Hematopoietic multipotent progenitor cell (in vitro differentiated cells): ENCODE measurements around the gene ATP5F1E. TPM values are rescaled to one million over a fixed set of nuclear protein-coding genes. Genes with fewer than 3 reads are reported as not detected.

Source experiments
- DNase-seq, 3 donors: peaks; one replicate each; pipeline ENCODE4 v3.0.0-alpha.2; 2011 to 2015; ENCODE audit warnings: low read depth in 2 of 3, low spot score in 2 of 3
- total RNA-seq: library from RNA; depleted of rRNA; stranded (reverse); fragments of >200 nt; gene quantifications from one replicate; pipeline ENCODE4 v1.2.3, GENCODE V29; 2012

The ATP5F1E gene
- 6.7 TPM for total RNA-seq

- peak; percentile 85 to 97 (median 96) for DNase-seq
These were observed at the start of gene ATP5F1E for GRCh38 chr20:59032023-59032712. ATP5F1E (minus strand) TSS chr20:59032335; CDS start chr20:59032251, 84 bp downstream.

GRCh38 chr20:59081036-59081435, 48.9 kb upstream of the ATP5F1E start:
- no peak for DNase-seq

DNA sequence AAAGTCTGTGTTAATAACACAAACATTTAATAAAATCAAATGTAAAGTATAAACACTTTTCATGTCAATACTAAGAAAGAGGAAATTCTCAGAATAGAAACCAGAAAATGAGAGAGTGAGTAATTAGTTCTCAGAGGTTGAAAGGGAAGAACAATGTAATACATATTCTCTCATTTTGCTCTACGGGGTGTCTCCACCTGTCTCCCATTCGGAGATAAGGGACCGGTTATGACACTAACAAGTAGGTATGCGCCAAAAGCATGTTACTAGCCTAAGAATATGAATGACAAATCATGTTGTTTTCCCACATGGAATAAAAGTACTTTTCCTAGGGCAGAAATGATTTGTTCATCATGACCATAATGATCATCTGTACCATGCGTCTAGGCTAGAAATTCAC, 46.1 kb upstream of the ATP5F1E start:
- DNase-seq = no peak

DNA sequence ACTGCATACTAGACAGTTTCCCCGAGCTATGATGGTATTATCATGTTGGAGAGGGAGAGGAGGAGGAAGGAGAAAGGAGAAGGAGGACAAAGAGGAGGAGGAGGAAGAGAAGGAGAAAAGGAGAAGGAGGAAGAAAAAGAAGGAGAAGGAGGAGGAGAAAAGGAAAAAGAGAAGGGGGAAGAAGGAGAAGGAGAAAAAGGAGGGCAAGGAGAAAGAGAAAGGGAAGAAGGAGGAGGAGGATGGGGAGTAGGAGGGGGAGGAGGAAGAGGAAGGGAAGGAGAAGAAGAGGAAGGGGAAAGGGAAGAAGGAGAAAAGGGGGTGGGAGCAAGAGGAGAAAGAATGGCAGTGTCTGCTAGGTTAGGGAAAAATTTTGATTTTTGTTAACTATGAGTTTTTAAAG, 45.6 kb upstream of the ATP5F1E start:
- no peak for DNase-seq

GRCh38 chr20:59075934-59076508, 43.9 kb upstream of the ATP5F1E start:
- DNase-seq = no peak

- no peak for DNase-seq
These were observed 42.3 kb upstream of the ATP5F1E start for GRCh38 chr20:59074456-59074855.

DNA sequence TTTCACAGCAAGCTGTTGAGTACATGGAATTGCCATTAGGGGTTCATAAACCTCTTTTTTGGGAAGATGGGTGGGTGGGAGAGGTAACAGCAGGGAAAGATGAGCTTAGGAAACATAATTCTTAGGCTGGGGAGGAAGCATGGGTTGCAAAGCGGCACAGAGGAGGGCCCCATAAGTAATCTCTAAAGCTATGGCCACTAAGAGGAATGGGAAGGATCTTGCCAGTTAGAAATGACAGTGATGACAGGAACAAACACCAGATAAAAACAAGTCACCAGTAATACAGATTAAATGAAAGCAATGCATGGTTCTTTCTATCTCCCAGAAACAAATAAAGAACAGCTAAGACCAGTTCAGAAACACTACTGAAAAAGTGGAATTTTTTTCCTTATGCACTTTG, 41.4 kb upstream of the ATP5F1E start:
- DNase-seq = no peak

GRCh38 chr20:59071216-59071615, 39.1 kb upstream of the ATP5F1E start:
- peak in 1 of 3 donors; percentile 25 for DNase-seq

DNA sequence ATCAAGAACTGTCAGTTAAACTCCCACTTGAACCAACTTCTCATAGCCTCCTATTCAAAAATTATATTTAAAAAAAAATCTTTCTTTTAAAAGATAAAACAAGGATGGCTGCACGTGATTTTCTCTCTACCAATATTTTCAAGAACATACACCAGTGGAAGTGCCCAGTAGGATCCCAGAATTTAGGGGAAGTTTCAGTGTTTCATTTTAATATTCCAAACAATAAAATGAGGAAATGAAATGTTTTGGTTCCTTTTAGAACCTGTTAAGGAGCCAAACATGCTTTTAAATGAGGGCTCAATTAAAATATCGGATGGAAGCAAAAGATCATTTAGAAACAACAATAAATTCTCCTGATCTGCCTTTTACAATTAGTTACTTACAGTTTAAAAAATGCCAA, 36.9 kb upstream of the ATP5F1E start:
- DNase-seq = no peak

DNA sequence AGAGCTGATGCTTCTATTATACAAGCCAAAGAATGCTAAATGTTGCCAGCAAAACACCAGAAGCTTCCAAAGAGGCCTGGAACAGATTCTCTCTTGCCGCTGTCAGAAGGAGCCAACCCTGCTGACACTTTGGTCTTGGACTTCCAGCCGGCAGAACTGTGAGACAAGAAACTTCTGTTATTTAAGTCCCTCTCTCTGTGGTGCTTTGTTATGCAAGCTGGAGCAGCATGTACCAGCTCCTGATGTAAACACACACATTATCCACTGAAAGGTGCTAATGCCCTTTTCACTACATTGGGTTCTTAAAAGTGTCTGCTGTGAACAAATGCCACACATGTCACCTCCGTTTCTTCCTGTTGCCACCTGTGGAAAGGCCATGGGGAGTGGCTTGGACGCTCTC, 36.4 kb upstream of the ATP5F1E start:
- no peak for DNase-seq

DNA sequence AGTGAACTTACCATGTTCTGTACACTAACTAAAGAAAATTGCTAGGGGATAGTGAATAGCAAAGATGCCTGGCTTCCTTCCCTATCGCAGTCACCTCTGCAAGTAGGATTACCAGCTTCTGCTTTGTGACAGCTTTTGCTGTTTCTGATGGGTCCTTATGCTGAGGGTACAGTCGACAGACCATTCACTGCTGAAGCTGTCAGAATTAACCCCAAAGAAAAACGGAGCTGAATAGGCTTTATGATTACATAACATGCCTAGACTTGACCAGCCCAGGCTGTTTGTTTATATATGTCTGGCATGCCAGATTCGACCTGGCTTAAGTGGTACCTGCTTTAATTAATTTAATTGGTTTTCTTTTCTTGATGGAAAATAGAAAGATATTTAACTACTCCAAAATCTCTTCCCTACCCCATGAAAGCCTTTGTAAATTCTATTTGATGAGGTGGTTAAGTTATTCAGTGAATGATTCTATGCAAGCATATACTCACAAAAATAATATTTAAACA, 32.1 kb upstream of the ATP5F1E start:
- no peak for DNase-seq

GRCh38 chr20:59063358-59064213, 31.5 kb upstream of the ATP5F1E start:
- DNase-seq = no peak

GRCh38 chr20:59062081-59062480, 29.9 kb upstream of the ATP5F1E start:
- no peak for DNase-seq

DNA sequence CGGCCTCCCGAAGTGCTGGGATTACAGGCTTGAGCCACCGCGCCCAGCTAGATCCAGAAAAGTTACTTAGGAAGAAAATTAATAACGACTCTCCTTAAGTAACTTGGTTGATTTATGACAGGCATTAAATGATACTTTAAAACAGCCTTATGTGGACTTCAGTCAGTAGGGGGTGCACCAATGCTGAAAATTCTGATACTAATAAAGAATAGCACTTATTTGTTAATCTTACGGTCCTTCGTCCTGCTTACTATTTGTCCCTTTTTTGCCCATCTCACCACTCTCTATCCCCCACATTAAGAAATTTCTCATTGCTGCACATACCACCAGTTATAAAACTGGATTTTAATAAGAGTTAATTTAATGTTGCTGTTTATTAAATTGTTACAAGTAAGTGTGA, 23.2 kb upstream of the ATP5F1E start:
- DNase-seq = peak in 1 of 3 donors; percentile 55

- no peak for DNase-seq
These were observed 19.6 kb upstream of the ATP5F1E start for GRCh38 chr20:59051666-59052185.

GRCh38 chr20:59050437-59050836, 18.3 kb upstream of the ATP5F1E start:
- no peak for DNase-seq

- no peak for DNase-seq
These were observed 16.5 kb upstream of the ATP5F1E start for GRCh38 chr20:59048681-59049030.

DNA sequence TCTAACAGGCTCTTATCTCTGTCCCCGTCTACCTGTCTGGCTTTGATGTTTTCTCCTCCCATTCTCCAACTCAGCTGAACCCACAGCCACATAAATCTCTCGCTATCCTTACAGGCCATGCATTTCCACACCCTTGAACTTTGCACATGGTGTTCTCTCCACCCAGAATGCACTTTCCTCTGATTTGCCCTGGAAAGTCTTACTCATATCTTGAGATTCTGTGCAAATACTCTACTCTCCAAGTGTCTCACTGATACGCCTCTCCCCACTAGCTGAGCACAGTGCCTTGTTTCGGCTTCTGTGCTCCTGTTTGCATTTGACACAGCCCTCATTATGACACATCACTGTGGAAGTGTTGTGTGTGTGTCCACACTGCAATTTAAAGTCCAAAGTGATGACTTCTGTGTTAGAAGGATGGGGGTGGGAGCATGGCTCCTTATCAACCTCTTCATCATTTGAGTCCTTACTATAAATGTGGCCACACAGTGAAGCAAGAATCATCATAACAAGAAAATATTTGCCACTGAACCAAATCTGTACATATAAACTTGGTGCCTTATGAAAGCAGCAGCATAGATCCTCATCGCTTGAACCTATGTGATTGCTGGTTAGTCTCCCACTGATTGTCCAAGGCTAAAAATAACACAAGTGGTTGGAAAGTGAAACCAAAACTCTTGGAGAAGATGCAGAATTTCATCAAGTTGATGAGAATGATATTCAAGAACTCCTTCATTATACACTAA, 16.0 kb upstream of the ATP5F1E start:
- DNase-seq = no peak

DNA sequence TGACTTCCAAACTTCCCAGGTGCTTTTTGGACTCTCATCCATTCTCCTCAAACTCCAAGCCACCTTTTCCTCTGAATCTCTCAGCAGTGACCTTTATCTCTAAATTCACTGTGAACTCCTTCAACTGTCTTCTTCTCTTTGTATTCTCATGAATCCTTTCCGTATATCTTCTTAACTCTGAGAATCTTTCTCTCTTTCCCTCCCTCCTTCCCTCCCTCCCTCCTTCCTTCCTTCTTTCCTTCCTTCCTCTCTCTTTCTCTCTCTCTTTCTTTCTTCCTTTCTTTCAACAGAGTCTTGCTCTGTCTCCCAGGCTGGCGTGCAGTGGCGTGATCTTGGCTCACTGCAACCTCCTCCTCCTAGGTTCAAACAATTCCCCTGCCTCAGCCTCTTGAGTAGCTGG, 14.7 kb upstream of the ATP5F1E start:
- no peak for DNase-seq

DNA sequence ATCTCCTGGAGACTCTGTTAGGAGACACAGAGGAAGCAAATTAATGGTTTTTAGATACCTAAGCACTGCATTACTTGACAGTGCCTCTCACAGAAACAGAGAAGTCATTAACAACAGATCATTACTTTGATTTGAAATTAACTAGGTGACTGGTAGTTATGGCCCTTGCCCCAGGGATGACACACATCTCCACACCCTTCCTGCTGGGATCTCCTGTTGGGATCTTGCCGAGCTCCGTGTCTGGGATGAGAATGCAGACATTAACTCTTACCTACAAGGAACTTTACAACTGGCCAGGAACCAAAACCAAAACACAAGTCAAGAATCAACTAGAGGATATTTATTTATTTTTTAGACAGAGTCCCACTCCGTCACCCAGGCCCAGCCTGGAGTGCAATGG, 12.7 kb upstream of the ATP5F1E start:
- no peak for DNase-seq

- DNase-seq = no peak
These were observed 12.2 kb upstream of the ATP5F1E start for GRCh38 chr20:59044295-59044694.
